Measurements from ENCODE around the gene TMEM232. TPM values are rescaled to one million over a fixed set of nuclear protein-coding genes. Genes with fewer than 3 reads are reported as not detected.
"Not testable (repeated sequence)": the region's sequence is repeated elsewhere in the genome, so short reads cannot be mapped to it uniquely, and the experiment has no call there.

Gene TMEM232
- total and polyA plus RNA-seq, 2 experiments from 2014 or later: 0.78 to 6.2 TPM

- Histone ChIP-seq H3K27me3 (replicated peaks; ENCODE audit: insufficient read depth) (no peaks in the 10 kb centered on the region), H3F3A (ENCODE audit: insufficient read depth) (no peaks in the 10 kb centered on the region; the same call in 1 of the 2 replicates), H3K79me2 (ENCODE audit: insufficient read depth) (peaks cover 27% of the 10 kb centered on the region), H3K4me2 (ENCODE audit: unreplicated experiment) (no peak overlapping the region), H3K36me3 (ENCODE audit: low read depth) (no peaks in the 10 kb centered on the region), H4K20me1 (ENCODE audit: insufficient read depth) (no peaks in the 10 kb centered on the region), H3K27ac (no peak overlapping the region), H3K9me2 (ENCODE audit: insufficient read depth) (no peaks in the 10 kb centered on the region), H3K4me1 (ENCODE audit: insufficient read depth) (peaks cover 7% of the 10 kb centered on the region; the same call in 1 of the 2 replicates), H3K4me3 (no peak overlapping the region), H3K9ac (no peak overlapping the region), H2AFZ (peak overlapping the region; percentile 14; the same call in 1 of the 2 replicates), H3K9me3 (ENCODE audit: low read depth) (no peaks in the 10 kb centered on the region)
- in situ Hi-C loops (cut with MboI): no loop called here
- TF ChIP-seq EZH2phosphoT487 (IDR thresholded peaks at IDR 0.05; ENCODE audit: insufficient read depth, low read depth) (no peak), EZH2 (IDR thresholded peaks at IDR 0.05; ENCODE audit: insufficient read depth, poor library complexity, severe bottlenecking) (no peak)
- WGBS, 2 experiments (ENCODE audit: low coverage in 1 of 2, low lambda C conversion rate in 2 of 2, missing lambda C conversion rate in 2 of 2): 82 to 84% methylated on average over 3 of the region's 3 CpGs
- no peak for DNase-seq
Measured at GRCh38 chr5:110736753-110737152, 10.3 kb upstream of the TMEM232 start.

DNA sequence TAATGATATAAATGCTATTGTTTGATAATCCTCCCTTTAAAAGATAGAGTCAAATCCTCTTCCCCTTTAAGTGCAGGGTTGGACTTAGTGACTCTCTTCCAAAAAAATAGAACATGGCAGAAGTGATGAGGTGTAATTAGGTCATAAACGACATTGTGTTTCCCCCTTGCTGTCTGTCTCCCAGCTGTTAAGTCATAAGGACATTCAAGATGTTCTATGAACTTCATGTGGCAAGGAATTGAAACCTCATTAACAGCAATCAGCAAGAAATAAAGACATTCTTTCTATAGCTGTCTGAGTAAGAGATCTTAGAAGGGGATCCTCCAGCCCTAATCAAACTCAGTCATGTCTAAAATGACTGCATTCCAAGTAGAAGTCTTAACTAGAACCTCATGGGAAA is 9.1 kb upstream of the TMEM232 start:
- H3K4me3 ChIP-seq: no peak overlapping the region
- no peak overlapping the region for H3K9ac ChIP-seq
- 3 to 10% methylated on average over 1 of the region's 1 CpG for WGBS, 2 experiments (ENCODE audit: low coverage in 1 of 2, low lambda C conversion rate in 2 of 2, missing lambda C conversion rate in 2 of 2)
- H3F3A ChIP-seq (ENCODE audit: insufficient read depth): no peaks in the 10 kb centered on the region; the same call in 1 of the 2 replicates
- TF ChIP-seq EZH2phosphoT487 (IDR thresholded peaks at IDR 0.05; ENCODE audit: insufficient read depth, low read depth) (no peak), EZH2 (IDR thresholded peaks at IDR 0.05; ENCODE audit: insufficient read depth, poor library complexity, severe bottlenecking) (no peak)
- H3K36me3 ChIP-seq (ENCODE audit: low read depth): no peaks in the 10 kb centered on the region
- peak overlapping the region; percentile 35; the same call in 1 of the 2 replicates for H2AFZ ChIP-seq
- H3K79me2 ChIP-seq (ENCODE audit: insufficient read depth): peaks cover 15% of the 10 kb centered on the region
- no peaks in the 10 kb centered on the region for H3K27me3 ChIP-seq (replicated peaks; ENCODE audit: insufficient read depth)
- H3K27ac ChIP-seq: no peak overlapping the region
- H3K4me1 ChIP-seq (ENCODE audit: insufficient read depth): peaks cover 7% of the 10 kb centered on the region; the same call in 1 of the 2 replicates
- no peaks in the 10 kb centered on the region for H4K20me1 ChIP-seq (ENCODE audit: insufficient read depth)
- no peaks in the 10 kb centered on the region for H3K9me2 ChIP-seq (ENCODE audit: insufficient read depth)
- in situ Hi-C loops (cut with MboI): no loop called here
- no peaks in the 10 kb centered on the region for H3K9me3 ChIP-seq (ENCODE audit: low read depth)
- no peak for DNase-seq
- no peak overlapping the region for H3K4me2 ChIP-seq (ENCODE audit: unreplicated experiment)

GRCh38 chr5:110734101-110734500 is 7.6 kb upstream of the TMEM232 start:
- no peaks in the 10 kb centered on the region for H3K36me3 ChIP-seq (ENCODE audit: low read depth)
- no peak overlapping the region for H2AFZ ChIP-seq
- H3K4me1 ChIP-seq (ENCODE audit: insufficient read depth): no peaks in the 10 kb centered on the region
- no peak overlapping the region for H3K4me3 ChIP-seq
- no peaks in the 10 kb centered on the region for H3K9me3 ChIP-seq (ENCODE audit: low read depth)
- H3K4me2 ChIP-seq (ENCODE audit: unreplicated experiment): no peak overlapping the region
- peaks cover under 1% of the 10 kb centered on the region; the same call in 1 of the 2 replicates for H3K79me2 ChIP-seq (ENCODE audit: insufficient read depth)
- DNase-seq: no peak
- no peak overlapping the region for H3K27ac ChIP-seq
- 88 to 89% methylated on average over 2 of the region's 2 CpGs for WGBS, 2 experiments (ENCODE audit: low coverage in 1 of 2, low lambda C conversion rate in 2 of 2, missing lambda C conversion rate in 2 of 2)
- TF ChIP-seq EZH2phosphoT487 (IDR thresholded peaks at IDR 0.05; ENCODE audit: insufficient read depth, low read depth) (no peak), EZH2 (IDR thresholded peaks at IDR 0.05; ENCODE audit: insufficient read depth, poor library complexity, severe bottlenecking) (no peak)
- H3K27me3 ChIP-seq (replicated peaks; ENCODE audit: insufficient read depth): no peaks in the 10 kb centered on the region
- no peaks in the 10 kb centered on the region for H3K9me2 ChIP-seq (ENCODE audit: insufficient read depth)
- in situ Hi-C loops (cut with MboI): no loop called here
- H3K9ac ChIP-seq: no peak overlapping the region
- H4K20me1 ChIP-seq (ENCODE audit: insufficient read depth): no peaks in the 10 kb centered on the region
- no peaks in the 10 kb centered on the region; the same call in 1 of the 2 replicates for H3F3A ChIP-seq (ENCODE audit: insufficient read depth)

- H3K79me2 ChIP-seq (ENCODE audit: insufficient read depth); H3K27ac ChIP-seq; DNase-seq; H3K4me1 ChIP-seq (ENCODE audit: insufficient read depth); H3K9ac ChIP-seq; H3K9me2 ChIP-seq (ENCODE audit: insufficient read depth); H3F3A ChIP-seq (ENCODE audit: insufficient read depth); H3K27me3 ChIP-seq (replicated peaks; ENCODE audit: insufficient read depth); H3K36me3 ChIP-seq (ENCODE audit: low read depth); H2AFZ ChIP-seq; H4K20me1 ChIP-seq (ENCODE audit: insufficient read depth); in situ Hi-C loops (cut with MboI); H3K9me3 ChIP-seq (ENCODE audit: low read depth); H3K4me2 ChIP-seq (ENCODE audit: unreplicated experiment); H3K4me3 ChIP-seq: not testable (repeated sequence)
- WGBS, 2 experiments (ENCODE audit: low coverage in 1 of 2, low lambda C conversion rate in 2 of 2, missing lambda C conversion rate in 2 of 2): 65 to 72% methylated on average over 2 of the region's 2 CpGs
Measured at GRCh38 chr5:110731499-110731898, 5.0 kb upstream of the TMEM232 start.

DNA sequence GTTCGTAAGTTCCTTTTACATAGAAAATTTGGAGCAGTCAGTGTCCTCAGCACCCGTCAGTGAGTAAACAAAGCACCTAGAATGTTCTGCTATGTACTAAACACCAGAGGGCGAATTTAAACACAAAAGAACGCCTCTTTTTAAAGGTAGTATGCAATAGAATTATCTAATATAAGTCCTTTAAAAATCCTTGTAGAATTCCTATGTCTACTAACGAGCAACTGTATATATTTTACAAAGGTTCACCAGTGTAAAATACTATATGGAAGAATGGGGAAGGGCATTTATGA is 499 bp upstream of the TMEM232 start:
- H4K20me1 ChIP-seq (ENCODE audit: insufficient read depth): no peaks in the 10 kb centered on the region
- no peaks in the 10 kb centered on the region for H3F3A ChIP-seq (ENCODE audit: insufficient read depth)
- no peak overlapping the region for H3K27ac ChIP-seq
- H3K36me3 ChIP-seq (ENCODE audit: low read depth): no peaks in the 10 kb centered on the region
- H3K4me3 ChIP-seq: no peak overlapping the region
- in situ Hi-C loops (cut with MboI): no loop called here
- H3K79me2 ChIP-seq (ENCODE audit: insufficient read depth): no peaks in the 10 kb centered on the region
- no peaks in the 10 kb centered on the region for H3K9me3 ChIP-seq (ENCODE audit: low read depth)
- no peak for DNase-seq
- H3K27me3 ChIP-seq (replicated peaks; ENCODE audit: insufficient read depth): no peaks in the 10 kb centered on the region
- H3K9ac ChIP-seq: no peak overlapping the region
- no peaks in the 10 kb centered on the region for H3K9me2 ChIP-seq (ENCODE audit: insufficient read depth)
- TF ChIP-seq EZH2 (IDR thresholded peaks at IDR 0.05; ENCODE audit: insufficient read depth, poor library complexity, severe bottlenecking) (no peak), EZH2phosphoT487 (IDR thresholded peaks at IDR 0.05; ENCODE audit: insufficient read depth, low read depth) (no peak)
- H3K4me1 ChIP-seq (ENCODE audit: insufficient read depth): no peaks in the 10 kb centered on the region
- WGBS, 2 experiments (ENCODE audit: low coverage in 1 of 2, low lambda C conversion rate in 2 of 2, missing lambda C conversion rate in 2 of 2): 76 to 77% methylated on average over 5 of the region's 5 CpGs
- H2AFZ ChIP-seq: 0 out of 2 replicates have a peak overlapping the region, but pooled peaks have one; percentile 11
- H3K4me2 ChIP-seq (ENCODE audit: unreplicated experiment): no peak overlapping the region

Measured in GM23248 (cell line).